ENCODE results near the gene HTR7.

Gene HTR7

GRCh38 chr10:90865401-90865800, 7.6 kb upstream of the HTR7 start:
- Histone ChIP-seq H3K4me1 (ENCODE audit: low read depth, poor library complexity, severe bottlenecking) (peaks cover 8% of the 10 kb centered on the region), H3K4me2 (no peak overlapping the region)

GRCh38 chr10:90862908-90863514, 5.2 kb upstream of the HTR7 start:
- Histone ChIP-seq H3K4me3 (IDR thresholded peaks at IDR 0.05; ENCODE audit: insufficient read depth, low read depth, low read length) (no peak overlapping the region), H3K4me1 (ENCODE audit: low read depth, poor library complexity, severe bottlenecking) (peaks cover 8% of the 10 kb centered on the region), H3K27me3 (ENCODE audit: insufficient read depth, low read depth) (no peaks in the 10 kb centered on the region), H4K20me1 (ENCODE audit: insufficient read depth) (no peaks in the 10 kb centered on the region), H3K9ac (no peak overlapping the region), H3K4me2 (no peak overlapping the region), H3K27ac (no peak overlapping the region), H3K36me3 (ENCODE audit: insufficient read depth) (no peaks in the 10 kb centered on the region), H3K79me2 (ENCODE audit: insufficient read depth, low read depth) (no peaks in the 10 kb centered on the region), H2AFZ (ENCODE audit: low read depth) (no peak overlapping the region)
- TF ChIP-seq, protein P1, sequence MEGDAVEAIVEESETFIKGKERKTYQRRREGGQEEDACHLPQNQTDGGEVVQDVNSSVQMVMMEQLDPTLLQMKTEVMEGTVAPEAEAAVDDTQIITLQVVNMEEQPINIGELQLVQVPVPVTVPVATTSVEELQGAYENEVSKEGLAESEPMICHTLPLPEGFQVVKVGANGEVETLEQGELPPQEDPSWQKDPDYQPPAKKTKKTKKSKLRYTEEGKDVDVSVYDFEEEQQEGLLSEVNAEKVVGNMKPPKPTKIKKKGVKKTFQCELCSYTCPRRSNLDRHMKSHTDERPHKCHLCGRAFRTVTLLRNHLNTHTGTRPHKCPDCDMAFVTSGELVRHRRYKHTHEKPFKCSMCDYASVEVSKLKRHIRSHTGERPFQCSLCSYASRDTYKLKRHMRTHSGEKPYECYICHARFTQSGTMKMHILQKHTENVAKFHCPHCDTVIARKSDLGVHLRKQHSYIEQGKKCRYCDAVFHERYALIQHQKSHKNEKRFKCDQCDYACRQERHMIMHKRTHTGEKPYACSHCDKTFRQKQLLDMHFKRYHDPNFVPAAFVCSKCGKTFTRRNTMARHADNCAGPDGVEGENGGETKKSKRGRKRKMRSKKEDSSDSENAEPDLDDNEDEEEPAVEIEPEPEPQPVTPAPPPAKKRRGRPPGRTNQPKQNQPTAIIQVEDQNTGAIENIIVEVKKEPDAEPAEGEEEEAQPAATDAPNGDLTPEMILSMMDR (conservative IDR thresholded peaks at IDR 0.05; ENCODE audit: low read depth, low read length), result peak; percentile 78

More at GRCh38 chr10:90865401-90865800, 7.6 kb upstream of the HTR7 start:
- Histone ChIP-seq H3K9ac (no peak overlapping the region), H3K36me3 (ENCODE audit: insufficient read depth) (no peaks in the 10 kb centered on the region), H3K79me2 (ENCODE audit: insufficient read depth, low read depth) (no peaks in the 10 kb centered on the region), H3K27ac (no peak overlapping the region), H4K20me1 (ENCODE audit: insufficient read depth) (no peaks in the 10 kb centered on the region), H3K4me3 (IDR thresholded peaks at IDR 0.05; ENCODE audit: insufficient read depth, low read depth, low read length) (no peak overlapping the region), H2AFZ (ENCODE audit: low read depth) (no peak overlapping the region), H3K27me3 (ENCODE audit: insufficient read depth, low read depth) (no peaks in the 10 kb centered on the region)
- TF ChIP-seq, protein P1 (conservative IDR thresholded peaks at IDR 0.05; ENCODE audit: low read depth, low read length), result no peak

- Histone ChIP-seq H3K27me3 (ENCODE audit: insufficient read depth, low read depth) (no peaks in the 10 kb centered on the region), H4K20me1 (ENCODE audit: insufficient read depth) (no peaks in the 10 kb centered on the region)
- TF ChIP-seq, protein P1 (conservative IDR thresholded peaks at IDR 0.05; ENCODE audit: low read depth, low read length), result no peak
These were observed 3.0 kb upstream of the HTR7 start for GRCh38 chr10:90860790-90861189.

DNA sequence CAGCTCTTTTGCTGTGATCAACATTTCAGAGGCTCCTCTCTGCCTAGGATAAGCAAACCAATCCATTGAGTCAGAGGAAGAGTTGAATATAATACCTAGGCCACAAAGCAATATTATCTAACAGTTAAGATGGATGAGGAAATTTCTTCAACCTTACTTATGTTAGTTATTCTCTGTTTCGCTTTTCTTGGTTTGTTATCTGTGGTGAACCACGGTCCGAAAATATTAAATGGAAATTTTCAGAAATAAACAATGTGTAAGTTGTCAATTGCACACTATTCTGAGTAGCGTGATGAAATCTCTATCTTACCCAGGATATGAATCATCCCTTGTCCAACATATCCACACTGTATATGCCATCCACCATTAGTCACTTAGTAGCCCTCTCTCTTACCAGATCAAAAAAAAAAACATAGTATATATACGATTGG, 1.5 kb upstream of the HTR7 start:
- Histone ChIP-seq H3K27ac (no peak overlapping the region), H2AFZ (ENCODE audit: low read depth) (no peak overlapping the region), H3K9ac (no peak overlapping the region), H3K36me3 (ENCODE audit: insufficient read depth) (no peaks in the 10 kb centered on the region), H4K20me1 (ENCODE audit: insufficient read depth) (no peaks in the 10 kb centered on the region), H3K79me2 (ENCODE audit: insufficient read depth, low read depth) (no peaks in the 10 kb centered on the region), H3K4me2 (no peak overlapping the region), H3K4me3 (IDR thresholded peaks at IDR 0.05; ENCODE audit: insufficient read depth, low read depth, low read length) (no peak overlapping the region), H3K27me3 (ENCODE audit: insufficient read depth, low read depth) (no peaks in the 10 kb centered on the region), H3K4me1 (ENCODE audit: low read depth, poor library complexity, severe bottlenecking) (peaks cover 8% of the 10 kb centered on the region)
- TF ChIP-seq, protein P1 (conservative IDR thresholded peaks at IDR 0.05; ENCODE audit: low read depth, low read length), result no peak

More at GRCh38 chr10:90860790-90861189, 3.0 kb upstream of the HTR7 start:
- no peaks in the 10 kb centered on the region for H3K79me2 ChIP-seq (ENCODE audit: insufficient read depth, low read depth)
- H3K27ac ChIP-seq, result no peak overlapping the region
- H3K4me3 ChIP-seq (IDR thresholded peaks at IDR 0.05; ENCODE audit: insufficient read depth, low read depth, low read length), result no peak overlapping the region
- no peak overlapping the region for H3K9ac ChIP-seq
- H2AFZ ChIP-seq (ENCODE audit: low read depth), result no peak overlapping the region
- no peak overlapping the region for H3K4me2 ChIP-seq
- H3K36me3 ChIP-seq (ENCODE audit: insufficient read depth), result no peaks in the 10 kb centered on the region
- peaks cover 8% of the 10 kb centered on the region for H3K4me1 ChIP-seq (ENCODE audit: low read depth, poor library complexity, severe bottlenecking)
